Liver (tissue), 9 donors: ENCODE measurements around the gene ARCN1. TPM values are rescaled to one million over a fixed set of nuclear protein-coding genes. Genes with fewer than 3 reads are reported as not detected.

Experiments
- DNase-seq: peaks from one replicate; pipeline ENCODE4 v3.0.0-alpha.2; 2017; ENCODE audit warnings: low spot score
- H3K27ac ChIP-seq, 2 donors: one replicate each; pipeline ENCODE4 v1.7.0; 2013; ENCODE audit warnings: inconsistent platforms in 2 of 2, low read length in 2 of 2, control low read depth in 1 of 2, low read depth in 1 of 2, mild to moderate bottlenecking in 1 of 2
- H3K27me3 ChIP-seq, 4 donors: one replicate each; pipeline versions ENCODE4 v1.6.1 to v1.7.0; 2013; ENCODE audit warnings: low read length in 3 of 4, inconsistent platforms in 1 of 4, mild to moderate bottlenecking in 1 of 4, moderate library complexity in 1 of 4; ENCODE audit not compliant: control insufficient read depth in 4 of 4, insufficient read depth in 4 of 4
- H3K36me3 ChIP-seq, 4 donors: one replicate each; pipeline versions ENCODE4 v1.6.1 to v1.7.0; 2013; ENCODE audit warnings: low read length in 3 of 4, mild to moderate bottlenecking in 3 of 4, low read depth in 1 of 4, moderate library complexity in 1 of 4; ENCODE audit not compliant: control insufficient read depth in 4 of 4, insufficient read depth in 3 of 4
- H3K4me1 ChIP-seq, 4 donors: one replicate each; pipeline versions ENCODE4 v1.6.1 to v1.7.0; 2013; ENCODE audit warnings: low read length in 3 of 4, mild to moderate bottlenecking in 3 of 4, moderate library complexity in 1 of 4; ENCODE audit not compliant: control insufficient read depth in 4 of 4, insufficient read depth in 4 of 4
- H3K4me3 ChIP-seq, 3 donors: one replicate each; pipeline versions ENCODE4 v1.6.1 to v1.7.0; 2013; ENCODE audit warnings: low read length in 3 of 3, control low read depth in 1 of 3, low read depth in 1 of 3, mild to moderate bottlenecking in 1 of 3
- H3K9ac ChIP-seq, 2 donors: one replicate each; pipeline ENCODE4 v1.7.0; 2013; ENCODE audit warnings: low read length in 2 of 2, mild to moderate bottlenecking in 2 of 2, moderate library complexity in 2 of 2, control low read depth in 1 of 2, low read depth in 1 of 2
- H3K9me3 ChIP-seq, 4 donors: one replicate each; pipeline versions ENCODE4 v1.6.1 to v1.7.0; 2013; ENCODE audit warnings: low read length in 3 of 4; ENCODE audit not compliant: control insufficient read depth in 4 of 4
- ATF3 ChIP-seq: IDR thresholded peaks from 2 replicates; pipeline ENCODE4 v1.6.1; 2016; ENCODE audit warnings: antibody characterized with exemption
- CTCF ChIP-seq: fragments of 150-350 bp; IDR thresholded peaks from 2 replicates; pipeline ENCODE4 v1.5.1; 2017; ENCODE audit warnings: improper control_type of control experiment, low read depth, low read length; ENCODE audit not compliant: missing input control
- EGR1 ChIP-seq, 2 donors: IDR thresholded peaks; 2 replicates each; pipeline ENCODE4 v1.6.1; 2016 to 2018; ENCODE audit warnings: antibody characterized with exemption in 2 of 2, low read depth in 2 of 2
- FOXA1 ChIP-seq: IDR thresholded peaks from 2 replicates; pipeline ENCODE4 v1.6.1; 2016; ENCODE audit warnings: antibody characterized with exemption
- FOXA2 ChIP-seq: IDR thresholded peaks from 2 replicates; pipeline ENCODE4 v1.6.1; 2016; ENCODE audit warnings: antibody characterized with exemption
- HNF4A ChIP-seq, 2 donors: conservative IDR thresholded peaks; 2 replicates each; pipeline ENCODE4 v1.6.1; 2016; ENCODE audit warnings: antibody characterized with exemption in 2 of 2, mild to moderate bottlenecking in 2 of 2
- HNF4G ChIP-seq: IDR thresholded peaks from 2 replicates; pipeline ENCODE4 v1.6.1; 2016; ENCODE audit warnings: antibody characterized with exemption
- JUND ChIP-seq, 2 donors: IDR thresholded peaks; 2 replicates each; pipeline ENCODE4 v1.6.1; 2016; ENCODE audit warnings: antibody characterized with exemption in 2 of 2
- MAX ChIP-seq: IDR thresholded peaks from 2 replicates; pipeline ENCODE4 v1.6.1; 2016; ENCODE audit warnings: antibody characterized with exemption
- NR2F2 ChIP-seq: IDR thresholded peaks from 2 replicates; pipeline ENCODE4 v1.6.1; 2016; ENCODE audit warnings: antibody characterized with exemption
- RAD21 ChIP-seq, 2 donors: IDR thresholded peaks; 2 replicates each; pipeline ENCODE4 v1.6.1; 2016; ENCODE audit warnings: antibody characterized with exemption in 2 of 2, mild to moderate bottlenecking in 2 of 2
- REST ChIP-seq: IDR thresholded peaks from 2 replicates; pipeline ENCODE4 v1.6.1; 2016; ENCODE audit warnings: antibody characterized with exemption, mild to moderate bottlenecking
- RXRA ChIP-seq, 2 donors: IDR thresholded peaks; 2 replicates each; pipeline ENCODE4 v1.6.1; 2017 to 2018; ENCODE audit warnings: antibody characterized with exemption in 2 of 2, mild to moderate bottlenecking in 1 of 2
- SP1 ChIP-seq: IDR thresholded peaks from 2 replicates; pipeline ENCODE4 v1.6.1; 2018; ENCODE audit warnings: antibody characterized with exemption, mild to moderate bottlenecking
- TAF1 ChIP-seq: conservative IDR thresholded peaks from 2 replicates; pipeline ENCODE4 v1.6.1; 2016; ENCODE audit warnings: antibody characterized with exemption, mild to moderate bottlenecking
- ZBTB33 ChIP-seq: IDR thresholded peaks from 2 replicates; pipeline ENCODE4 v1.6.1; 2016; ENCODE audit warnings: antibody characterized with exemption
- WGBS: extraction: QIAGEN DNeasy Blood & Tissue Kit; methylation state at CpG from one replicate; pipeline ENCODE4 v1.1.7; 2013; 5-methylcytosine and 5-hydroxymethylcytosine counted together
- polyA plus RNA-seq, 2 donors: library from polyadenylated mRNA; stranded (reverse) in 1 of 2; unstranded in 1 of 2; fragments of 200-250 nt in 1 of 2; fragments of >200 nt in 1 of 2; fragmentation: Nextera tagmentation in 1 of 2; extraction: Ambion mirVana in 1 of 2; gene quantifications; one replicate each; pipeline versions ENCODE4 v1.2.1 to v1.2.3, GENCODE V29; 2013 to 2015
- total RNA-seq, 2 donors: library from RNA; depleted of rRNA; stranded (reverse); fragments of >200 nt; gene quantifications; one replicate each; pipeline ENCODE4 v1.2.3, GENCODE V29; 2014
- donor health status: healthy.
- donor health status: healthy.
- donor health status: healthy.
- donor health status: healthy.
- donor health status: healthy.

Gene ARCN1
- total and polyA plus RNA-seq, 4 donors: 36.7 to 95.4 (median 51.8) TPM

- peaks cover 20 to 78% (median 69%) of the 10 kb centered on the region in 4 donors for H3K4me1 ChIP-seq
- TF ChIP-seq HNF4A (conservative IDR thresholded peaks at IDR 0.05) (peak; percentile 73 to 79), FOXA2 (no peak), REST (no peak), JUND (IDR thresholded peaks at IDR 0.05) (peak in 1 of 2 donors; percentile 52), HNF4G (no peak), EGR1 (IDR thresholded peaks at IDR 0.05; ENCODE audit: low read depth in 2 of 2) (peak in 1 of 2 donors; percentile 28), SP1 (no peak), FOXA1 (no peak), RXRA (IDR thresholded peaks at IDR 0.05) (no peak), NR2F2 (no peak), ZBTB33 (no peak), TAF1 (no peak), CTCF (no peak)
- peak overlapping the region in 1 of 2 donors; percentile 85 for H3K9ac ChIP-seq
- peak overlapping the region in 1 of 3 donors; percentile 84 for H3K4me3 ChIP-seq
- WGBS: 37% methylated on average over 2 of the region's 2 CpGs
- no peaks in the 10 kb centered on the region for H3K27me3 ChIP-seq
- H3K9me3 ChIP-seq: no peaks in the 10 kb centered on the region
- DNase-seq: no peak
- peak overlapping the region; percentile 74 to 85 for H3K27ac ChIP-seq
- H3K36me3 ChIP-seq: peaks cover 3 to 12% (median 6%) of the 10 kb centered on the region in 4 donors
Observed at GRCh38 chr11:118526688-118527087, 45.5 kb upstream of the ARCN1 start.

- Histone ChIP-seq H3K4me1 (peaks cover 22 to 78% (median 69%) of the 10 kb centered on the region in 4 donors), H3K9me3 (no peaks in the 10 kb centered on the region), H3K27me3 (no peaks in the 10 kb centered on the region), H3K36me3 (peaks cover 0 to 8% (median 2%) of the 10 kb centered on the region in 4 donors), H3K9ac (peak within 1 kb of the TSS; percentile 34 to 88), H3K4me3 (peak within 1 kb of the TSS; percentile 52 to 84 (median 75)), H3K27ac (peak within 1 kb of the TSS; percentile 74 to 85)
- 25% methylated on average over 3 of the region's 3 CpGs for WGBS
- no peak for DNase-seq
- no peak for TF ChIP-seq CTCF
- no peak for TF ChIP-seq HNF4G
- peak; percentile 63 for TF ChIP-seq FOXA1
- TF ChIP-seq RXRA (IDR thresholded peaks at IDR 0.05): peak; percentile 89 to 90
- TF ChIP-seq ATF3: no peak
- peak; percentile 14 for TF ChIP-seq REST
- TF ChIP-seq JUND (IDR thresholded peaks at IDR 0.05): peak; percentile 52 to 60
- TF ChIP-seq SP1: peak; percentile 88
- TF ChIP-seq RAD21 (IDR thresholded peaks at IDR 0.05): peak in 1 of 2 donors; percentile 41
- TF ChIP-seq HNF4A (conservative IDR thresholded peaks at IDR 0.05): peak; percentile 64 to 73
- peak; percentile 66 for TF ChIP-seq FOXA2
- TF ChIP-seq NR2F2: peak; percentile 66
- peak; percentile 62 for TF ChIP-seq MAX
Observed at GRCh38 chr11:118527109-118527508, 45.1 kb upstream of the ARCN1 start, which contains the start of gene TTC36. Gene TTC36, plus strand, starts transcription at chr11:118527474. Its CDS starts 21 bp downstream, at chr11:118527495.
